Esophagus muscularis mucosa (tissue), 4 donors: ENCODE data around the gene ZMIZ1. TPM values are rescaled to one million over a fixed set of nuclear protein-coding genes. Genes with fewer than 3 reads are reported as not detected.

ENCODE experiments used
- DNase-seq: peaks from one replicate; pipeline ENCODE4 v3.0.0-alpha.2; 2017; ENCODE audit errors: extremely low spot score
- H3K27ac ChIP-seq, 4 donors: fragments of 200-600 bp; sonication (generic); replicated peaks in 1 of 4; 1 replicate in 3 of 4; 2 replicates in 1 of 4; pipeline ENCODE4 v1.5.1; 2016 to 2019; ENCODE audit warnings: mild to moderate bottlenecking in 1 of 4
- H3K27me3 ChIP-seq, 4 donors: fragments of 200-600 bp; sonication (generic); one replicate each; pipeline versions ENCODE4 v1.5.1 to v1.6.0; 2016 to 2019
- H3K36me3 ChIP-seq, 4 donors: fragments of 200-600 bp; sonication (generic); one replicate each; pipeline ENCODE4 v1.5.1; 2016 to 2019
- H3K4me1 ChIP-seq, 4 donors: fragments of 200-600 bp; sonication (generic); one replicate each; pipeline ENCODE4 v1.5.1; 2016 to 2019
- H3K4me3 ChIP-seq, 4 donors: fragments of 200-600 bp; sonication (generic); 1 replicate in 2 of 4; 2 replicates in 2 of 4; pipeline ENCODE4 v1.5.1; 2016 to 2019; ENCODE audit warnings: mild to moderate bottlenecking in 4 of 4, moderate library complexity in 1 of 4
- H3K9me3 ChIP-seq, 4 donors: fragments of 200-600 bp; sonication (generic); 1 replicate in 3 of 4; 2 replicates in 1 of 4; pipeline ENCODE4 v1.5.1; 2016 to 2019
- EP300 ChIP-seq: sonication (generic); formaldehyde crosslinking; IDR thresholded peaks from one replicate; pipeline ENCODE4 v1.6.1; 2017; ENCODE audit warnings: antibody characterized with exemption
- POLR2A ChIP-seq: fragments of 450-650 bp; IDR thresholded peaks from one replicate; pipeline ENCODE4 v1.6.1; 2017; ENCODE audit warnings: antibody characterized with exemption, moderate library complexity, mild to moderate bottlenecking, low read depth
- POLR2AphosphoS5 ChIP-seq, 2 donors: sonication (generic); formaldehyde crosslinking; IDR thresholded peaks; one replicate each; pipeline ENCODE4 v1.6.1; 2017; ENCODE audit warnings: antibody characterized with exemption in 2 of 2
- WGBS: methylation state at CpG from one replicate; pipeline ENCODE4 v1.1.5; 2018; 5-methylcytosine and 5-hydroxymethylcytosine counted together
- intact Hi-C: fragments of 100-400 bp; cut with DNase I; formaldehyde crosslinking; loops from one replicate; pipeline ENCODE4 v1.15.1; 2023
- total RNA-seq, 4 donors: library from RNA; depleted of rRNA; stranded (reverse); fragments of >200 nt; gene quantifications; one replicate each; pipeline versions ENCODE4 v1.1.0 to v1.2.1, GENCODE V29; 2016
- TF ChIP-seq, protein P1 (sequence below), 3 experiments: fragments of 200-600 bp in 2 of 3; fragments of 450-650 bp in 1 of 3; sonication (generic) in 2 of 3; IDR thresholded peaks; one replicate each; pipeline ENCODE4 v1.5.1; 2017 to 2019; ENCODE audit warnings: antibody characterized with exemption in 3 of 3, mild to moderate bottlenecking in 2 of 3, moderate library complexity in 1 of 3

The ZMIZ1 gene
- total RNA-seq, 4 donors from 2014 or later = 48.7 to 87.2 (median 66.0) TPM

DNA sequence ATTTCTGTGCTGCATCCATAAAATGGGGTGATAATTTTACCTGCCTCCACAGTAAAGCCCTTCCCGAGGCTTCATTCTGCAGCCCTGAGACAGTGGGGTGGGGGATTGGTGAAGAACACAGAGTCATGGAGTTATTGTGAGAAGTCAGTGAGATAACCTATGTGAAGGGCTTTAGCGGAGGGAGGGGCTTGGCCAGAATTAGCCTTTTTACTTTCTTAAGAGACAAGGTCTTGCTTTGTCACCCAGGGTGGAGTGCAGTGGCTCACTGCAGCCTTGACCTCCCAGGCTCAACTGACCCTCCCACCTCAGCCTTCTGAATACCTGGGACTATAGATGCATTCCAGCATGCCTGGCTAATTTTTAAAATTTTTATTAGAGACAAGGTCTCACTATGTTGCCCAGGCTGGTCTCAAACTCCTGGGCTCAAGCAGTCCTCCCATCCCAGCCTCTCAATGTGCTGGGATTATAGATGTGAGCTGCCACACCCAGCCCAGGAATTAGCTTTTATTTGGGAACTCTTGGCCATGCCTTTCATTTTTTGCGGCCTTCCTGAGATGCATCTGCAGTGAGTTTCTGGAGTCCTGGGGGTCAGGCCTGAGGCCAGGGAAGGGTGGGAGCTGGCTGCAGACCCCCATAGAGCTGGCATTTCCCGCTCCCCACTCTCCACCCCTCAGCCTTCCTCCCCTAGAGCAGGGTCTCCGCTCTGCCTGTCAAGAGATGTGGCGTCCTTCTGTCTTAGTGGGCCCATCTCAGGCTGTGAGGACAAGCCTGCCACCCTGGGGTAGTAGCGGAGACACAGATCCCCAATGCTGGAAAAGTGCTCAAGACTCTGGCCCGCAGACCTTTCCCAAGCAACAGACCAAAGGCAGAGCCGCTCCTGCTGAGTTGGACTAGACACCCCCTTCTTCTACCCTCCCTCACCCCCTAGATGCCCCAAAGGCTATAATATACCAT is 77.0 kb downstream of the ZMIZ1 start:
- no peaks in the 10 kb centered on the region for H3K9me3 ChIP-seq
- H3K27ac ChIP-seq = peak overlapping the region; percentile 85 to 90 (median 88)
- WGBS = 91% methylated on average over 9 of the region's 9 CpGs
- peaks cover 0 to 33% (median 20%) of the 10 kb centered on the region in 4 donors for H3K36me3 ChIP-seq
- H3K27me3 ChIP-seq = no peaks in the 10 kb centered on the region
- no peak overlapping the region for H3K4me3 ChIP-seq
- peaks cover 99 to 100% (median 100%) of the 10 kb centered on the region in 4 donors for H3K4me1 ChIP-seq
- TF ChIP-seq, protein P1, sequence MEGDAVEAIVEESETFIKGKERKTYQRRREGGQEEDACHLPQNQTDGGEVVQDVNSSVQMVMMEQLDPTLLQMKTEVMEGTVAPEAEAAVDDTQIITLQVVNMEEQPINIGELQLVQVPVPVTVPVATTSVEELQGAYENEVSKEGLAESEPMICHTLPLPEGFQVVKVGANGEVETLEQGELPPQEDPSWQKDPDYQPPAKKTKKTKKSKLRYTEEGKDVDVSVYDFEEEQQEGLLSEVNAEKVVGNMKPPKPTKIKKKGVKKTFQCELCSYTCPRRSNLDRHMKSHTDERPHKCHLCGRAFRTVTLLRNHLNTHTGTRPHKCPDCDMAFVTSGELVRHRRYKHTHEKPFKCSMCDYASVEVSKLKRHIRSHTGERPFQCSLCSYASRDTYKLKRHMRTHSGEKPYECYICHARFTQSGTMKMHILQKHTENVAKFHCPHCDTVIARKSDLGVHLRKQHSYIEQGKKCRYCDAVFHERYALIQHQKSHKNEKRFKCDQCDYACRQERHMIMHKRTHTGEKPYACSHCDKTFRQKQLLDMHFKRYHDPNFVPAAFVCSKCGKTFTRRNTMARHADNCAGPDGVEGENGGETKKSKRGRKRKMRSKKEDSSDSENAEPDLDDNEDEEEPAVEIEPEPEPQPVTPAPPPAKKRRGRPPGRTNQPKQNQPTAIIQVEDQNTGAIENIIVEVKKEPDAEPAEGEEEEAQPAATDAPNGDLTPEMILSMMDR (IDR thresholded peaks at IDR 0.05) = no peak
- TF ChIP-seq POLR2AphosphoS5 (IDR thresholded peaks at IDR 0.05) (no peak), EP300 (no peak), POLR2A (no peak)
- intact Hi-C loops = loop anchor here (5.0 kb wide), 1 partner anchor 73 kb away; no protein-coding TSS in a partner anchor
- no peak for DNase-seq

DNA sequence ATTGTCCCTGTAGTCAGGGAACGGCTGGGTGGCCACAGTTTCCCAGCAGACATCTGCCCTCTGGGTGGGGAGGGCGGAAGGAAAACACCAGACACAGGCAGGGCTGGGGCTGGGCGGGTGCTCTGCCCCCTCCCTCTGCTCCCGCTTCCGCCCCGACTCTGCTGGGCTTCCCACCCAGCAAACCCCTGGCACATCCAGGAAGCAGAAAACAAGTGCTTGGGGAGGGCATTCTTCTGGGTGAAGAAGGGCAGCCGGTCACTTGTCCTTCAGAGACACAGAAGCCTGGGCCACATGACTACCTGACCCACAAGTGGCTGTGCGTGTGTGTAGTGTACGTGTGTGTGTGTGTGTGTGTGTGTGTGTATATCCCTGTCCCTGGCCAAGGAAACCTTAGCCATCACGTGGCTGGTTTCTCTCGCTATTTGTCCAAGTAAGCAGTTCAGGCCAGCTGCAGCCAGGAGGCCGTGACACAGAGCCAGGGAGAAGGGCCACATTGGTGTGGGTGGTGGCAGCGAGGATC is 77.9 kb downstream of the ZMIZ1 start:
- Histone ChIP-seq H3K27me3 (no peaks in the 10 kb centered on the region), H3K4me3 (no peak overlapping the region), H3K4me1 (peaks cover 99 to 100% (median 100%) of the 10 kb centered on the region in 4 donors), H3K9me3 (no peaks in the 10 kb centered on the region), H3K36me3 (peaks cover 0 to 25% (median 13%) of the 10 kb centered on the region in 4 donors), H3K27ac (peak overlapping the region; percentile 85 to 90 (median 88))
- DNase-seq = peak; percentile 93
- TF ChIP-seq EP300 (peak; percentile 10), POLR2AphosphoS5 (IDR thresholded peaks at IDR 0.05) (peak; percentile 55 to 74), POLR2A (no peak)
- TF ChIP-seq, protein P1 (IDR thresholded peaks at IDR 0.05) = peak in 2 of 3 experiments; percentile 25 to 44
- whole genome bisulfite sequencing = 25% methylated on average over 7 of the region's 13 CpGs
- intact Hi-C loops = loop anchor here (5.0 kb wide), 1 partner anchor 74 kb away; no protein-coding TSS in a partner anchor

DNA sequence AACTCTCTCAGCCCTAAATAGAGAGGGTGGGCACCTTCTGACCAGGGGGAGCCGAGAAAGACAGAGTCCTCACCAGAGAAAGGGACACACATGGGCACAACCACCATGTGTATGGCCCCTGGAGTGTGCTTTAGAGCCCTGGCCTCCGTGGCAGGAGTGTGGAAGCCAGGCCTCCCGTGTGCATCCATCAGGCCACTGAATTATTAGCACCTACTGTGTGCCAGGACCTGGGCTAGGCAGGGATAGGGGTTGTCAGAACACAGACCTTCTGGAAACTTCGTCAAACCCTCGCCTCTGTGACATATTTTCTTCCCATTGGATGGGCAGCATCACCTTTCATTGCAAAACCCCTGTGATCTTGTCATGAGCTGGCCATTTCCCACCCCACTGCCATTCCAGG is 78.5 kb downstream of the ZMIZ1 start:
- H3K27me3 ChIP-seq = no peaks in the 10 kb centered on the region
- H3K27ac ChIP-seq = peak overlapping the region; percentile 85 to 90 (median 88)
- TF ChIP-seq EP300 (no peak), POLR2A (no peak), POLR2AphosphoS5 (IDR thresholded peaks at IDR 0.05) (no peak)
- TF ChIP-seq, protein P1 (IDR thresholded peaks at IDR 0.05) = no peak
- no peak for DNase-seq
- peaks cover 99 to 100% (median 100%) of the 10 kb centered on the region in 4 donors for H3K4me1 ChIP-seq
- H3K4me3 ChIP-seq = no peak overlapping the region
- peaks cover 0 to 21% (median 12%) of the 10 kb centered on the region in 4 donors for H3K36me3 ChIP-seq
- no peaks in the 10 kb centered on the region for H3K9me3 ChIP-seq
- intact Hi-C loops = loop anchor here (5.0 kb wide), 1 partner anchor 75 kb away; no protein-coding TSS in a partner anchor
- 100% methylated on average over 2 of the region's 5 CpGs for WGBS

DNA sequence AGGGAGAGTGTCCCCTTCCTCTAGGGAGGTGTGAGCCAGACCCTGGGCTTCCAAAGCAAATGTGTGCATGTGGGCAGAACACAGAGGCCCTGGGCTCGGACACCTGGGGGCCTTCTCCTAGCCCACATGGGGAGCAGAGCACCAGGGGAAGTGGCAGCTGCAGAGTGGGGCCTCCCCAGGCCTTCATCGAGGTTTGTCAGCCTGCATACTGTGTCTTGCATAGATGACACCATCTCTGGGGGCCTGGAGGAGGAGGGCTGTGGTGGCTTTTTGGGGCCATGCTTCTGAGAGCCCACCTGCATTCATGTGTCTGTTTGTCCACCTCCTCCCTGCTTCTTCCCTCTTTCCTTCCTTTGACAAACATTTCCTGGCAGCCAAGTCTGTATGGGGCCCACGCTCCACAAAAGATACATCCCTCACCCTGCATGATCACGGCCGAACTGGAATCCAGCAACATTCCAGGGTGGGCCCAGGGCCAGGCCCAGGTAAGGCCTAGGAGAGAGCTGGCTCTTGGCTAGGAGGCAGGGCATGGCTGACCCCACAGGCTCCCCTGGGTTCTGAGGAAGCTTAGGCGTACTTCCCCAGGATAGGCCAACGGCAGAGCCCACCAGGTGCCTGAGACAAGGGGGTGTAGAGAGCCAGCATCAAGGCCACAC is 79.2 kb downstream of the ZMIZ1 start:
- intact Hi-C loops = loop anchor here (5.0 kb wide), 1 partner anchor 76 kb away; no protein-coding TSS in a partner anchor
- Histone ChIP-seq H3K9me3 (no peaks in the 10 kb centered on the region), H3K4me1 (peaks cover 99 to 100% (median 100%) of the 10 kb centered on the region in 4 donors), H3K27me3 (no peaks in the 10 kb centered on the region), H3K27ac (peak overlapping the region; percentile 85 to 90 (median 88)), H3K4me3 (no peak overlapping the region), H3K36me3 (peaks cover 0 to 15% (median 6%) of the 10 kb centered on the region in 4 donors)
- DNase-seq = no peak
- WGBS = 45% methylated on average over 2 of the region's 7 CpGs
- no peak for TF ChIP-seq POLR2A
- TF ChIP-seq POLR2AphosphoS5 (IDR thresholded peaks at IDR 0.05) = no peak
- TF ChIP-seq, protein P1 (IDR thresholded peaks at IDR 0.05) = no peak
- TF ChIP-seq EP300 = no peak
